ENCODE data around the gene RNF157. TPM values are rescaled to one million over a fixed set of nuclear protein-coding genes. Genes with fewer than 3 reads are reported as not detected.

RNF157 gene
- total and polyA plus RNA-seq, 9 of the 15 experiments (the other 6 are each of a cell fraction or from before 2014, with no cell fraction given): 8.1 to 31.7 (median 20.8) TPM

DNA sequence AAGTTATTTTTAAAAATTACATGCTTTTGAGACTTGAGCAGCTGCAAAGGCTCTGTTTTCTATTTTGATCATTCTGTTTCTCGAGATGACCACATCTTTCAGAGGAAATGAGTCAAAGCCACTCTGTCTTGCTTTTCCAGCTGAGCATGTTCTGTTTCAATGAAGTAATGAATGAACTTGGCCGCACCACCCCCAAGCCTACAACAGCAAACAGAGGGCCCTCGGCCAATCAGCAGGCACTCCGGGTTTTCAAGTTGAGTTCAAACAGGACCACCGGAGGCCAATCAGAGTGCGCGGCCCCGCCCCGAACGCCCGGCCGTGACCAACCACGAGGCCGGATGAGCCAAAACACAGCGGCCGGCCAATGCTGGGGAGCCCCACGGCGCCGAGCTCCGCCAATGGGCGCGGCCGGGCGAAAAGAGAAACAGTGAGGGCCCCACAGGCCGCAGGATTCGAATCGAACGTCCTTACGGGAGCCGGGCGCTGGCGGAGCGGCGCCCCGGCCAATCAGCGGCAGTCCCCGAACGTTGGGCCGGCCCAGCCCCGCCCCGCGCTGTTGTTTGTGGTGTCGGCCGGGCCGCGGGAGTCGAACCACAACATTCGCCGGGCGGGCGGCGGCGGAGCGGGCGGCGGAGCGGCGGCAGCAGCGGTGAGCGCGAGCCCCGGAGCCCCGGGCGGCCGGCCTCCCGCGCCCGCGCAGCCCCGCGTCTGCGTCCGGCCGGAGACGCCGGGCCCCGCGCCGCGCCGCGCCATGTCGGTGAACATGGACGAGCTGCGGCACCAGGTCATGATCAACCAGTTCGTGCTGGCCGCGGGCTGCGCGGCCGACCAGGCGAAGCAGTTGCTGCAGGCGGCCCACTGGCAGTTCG lies 24.7 kb upstream of the RNF157 start, which contains the start of gene UBALD2 (continued):
- TF ChIP-seq, protein P1, sequence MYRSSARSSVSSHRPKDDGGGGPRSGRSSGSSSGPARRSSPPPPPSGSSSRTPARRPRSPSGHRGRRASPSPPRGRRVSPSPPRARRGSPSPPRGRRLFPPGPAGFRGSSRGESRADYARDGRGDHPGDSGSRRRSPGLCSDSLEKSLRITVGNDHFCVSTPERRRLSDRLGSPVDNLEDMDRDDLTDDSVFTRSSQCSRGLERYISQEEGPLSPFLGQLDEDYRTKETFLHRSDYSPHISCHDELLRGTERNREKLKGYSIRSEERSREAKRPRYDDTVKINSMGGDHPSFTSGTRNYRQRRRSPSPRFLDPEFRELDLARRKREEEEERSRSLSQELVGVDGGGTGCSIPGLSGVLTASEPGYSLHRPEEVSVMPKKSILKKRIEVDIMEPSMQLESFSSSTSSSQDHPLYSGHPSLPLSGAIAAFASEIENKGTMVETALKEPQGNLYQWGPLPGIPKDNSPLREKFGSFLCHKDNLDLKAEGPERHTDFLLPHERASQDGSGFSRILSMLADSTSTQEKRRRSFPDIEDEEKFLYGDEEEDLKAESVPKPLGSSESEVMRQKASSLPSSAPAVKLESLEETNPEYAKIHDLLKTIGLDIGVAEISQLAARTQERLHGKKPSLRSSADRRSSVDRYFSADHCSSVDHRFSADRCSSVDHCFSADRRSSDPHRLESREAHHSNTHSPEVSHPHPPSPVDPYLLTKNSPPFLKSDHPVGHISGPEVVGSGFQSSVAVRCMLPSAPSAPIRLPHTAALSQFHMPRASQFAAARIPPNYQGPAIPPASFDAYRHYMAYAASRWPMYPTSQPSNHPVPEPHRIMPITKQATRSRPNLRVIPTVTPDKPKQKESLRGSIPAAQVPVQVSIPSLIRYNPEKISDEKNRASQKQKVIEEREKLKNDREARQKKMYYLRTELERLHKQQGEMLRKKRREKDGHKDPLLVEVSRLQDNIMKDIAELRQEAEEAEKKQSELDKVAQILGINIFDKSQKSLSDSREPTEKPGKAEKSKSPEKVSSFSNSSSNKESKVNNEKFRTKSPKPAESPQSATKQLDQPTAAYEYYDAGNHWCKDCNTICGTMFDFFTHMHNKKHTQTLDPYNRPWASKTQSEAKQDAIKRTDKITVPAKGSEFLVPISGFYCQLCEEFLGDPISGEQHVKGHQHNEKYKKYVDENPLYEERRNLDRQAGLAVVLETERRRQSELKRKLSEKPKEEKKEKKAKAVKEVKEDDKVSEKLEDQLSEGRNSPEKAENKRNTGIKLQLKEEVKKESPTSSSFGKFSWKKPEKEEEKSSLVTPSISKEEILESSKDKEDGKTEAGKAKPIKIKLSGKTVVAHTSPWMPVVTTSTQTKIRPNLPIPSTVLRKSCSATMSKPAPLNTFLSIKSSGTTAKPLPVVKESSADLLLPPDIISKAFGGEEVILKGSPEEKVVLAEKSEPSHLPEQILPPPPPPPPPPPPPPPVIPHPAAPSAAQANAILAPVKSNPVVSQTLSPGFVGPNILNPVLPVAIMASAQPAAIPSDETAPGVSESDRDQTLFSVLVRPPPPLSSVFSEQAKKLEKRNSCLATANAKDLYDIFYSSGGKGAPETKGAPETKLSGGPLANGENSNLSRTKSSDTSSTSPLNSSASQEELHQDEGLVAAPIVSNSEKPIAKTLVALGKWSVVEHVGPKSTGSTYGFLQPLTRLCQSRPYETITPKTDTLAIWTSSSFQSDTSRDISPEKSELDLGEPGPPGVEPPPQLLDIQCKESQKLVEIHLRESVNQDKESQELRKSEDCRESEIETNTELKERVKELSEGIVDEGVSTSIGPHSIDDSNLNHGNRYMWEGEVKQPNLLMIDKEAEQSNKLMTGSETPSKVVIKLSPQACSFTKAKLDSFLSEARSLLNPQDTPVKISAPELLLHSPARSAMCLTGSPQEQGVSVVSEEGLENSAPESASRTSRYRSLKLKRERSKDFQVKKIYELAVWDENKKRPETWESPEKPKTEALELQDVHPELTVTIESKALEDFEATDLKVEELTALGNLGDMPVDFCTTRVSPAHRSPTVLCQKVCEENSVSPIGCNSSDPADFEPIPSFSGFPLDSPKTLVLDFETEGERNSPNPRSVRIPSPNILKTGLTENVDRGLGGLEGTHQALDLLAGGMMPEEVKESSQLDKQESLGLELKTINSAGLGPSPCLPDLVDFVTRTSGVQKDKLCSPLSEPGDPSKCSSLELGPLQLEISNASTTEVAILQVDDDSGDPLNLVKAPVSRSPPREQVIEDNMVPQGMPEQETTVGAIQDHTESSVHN (IDR thresholded peaks at IDR 0.05; ENCODE audit: borderline replicate concordance in 1 of 2, low read depth in 1 of 2): 0 out of 4 replicates have a peak, but pooled peaks of 1 of the 2 experiments have one; percentile 17
- TF ChIP-seq SP2 (IDR thresholded peaks at IDR 0.05; ENCODE audit: extremely low read depth, low read depth, low read length, poor library complexity, severe bottlenecking) (peak; percentile 62), ZNF785 (CRISPR knock-in tag; IDR thresholded peaks at IDR 0.05) (no peak), NFYB (IDR thresholded peaks at IDR 0.05; ENCODE audit: extremely low read depth, insufficient read length) (peak; percentile 95), MBD2 (IDR thresholded peaks at IDR 0.05; ENCODE audit: borderline replicate concordance, low read depth) (peak; percentile 96), ZNF76 (CRISPR knock-in tag; IDR thresholded peaks at IDR 0.05; ENCODE audit: borderline replicate concordance) (0 out of 2 replicates have a peak, but pooled peaks have one; percentile 8), MCM2 (IDR thresholded peaks at IDR 0.05; ENCODE audit: low read depth) (no peak), FOXA3 (CRISPR knock-in tag; conservative IDR thresholded peaks at IDR 0.05 in 1 of 2, IDR thresholded peaks at IDR 0.05 in 1 of 2) (peak in 1 of 2 experiments; percentile 29; a peak in 1 of 4 replicates), HNRNPUL1 (IDR thresholded peaks at IDR 0.05; ENCODE audit: low read length) (no peak), SLC30A9 (CRISPR knock-in tag; IDR thresholded peaks at IDR 0.05) (no peak), SAP30 (IDR thresholded peaks at IDR 0.05; ENCODE audit: borderline replicate concordance, insufficient read depth, low read depth, low read length, poor library complexity, severe bottlenecking) (peak; percentile 51), WHSC1 (IDR thresholded peaks at IDR 0.05; ENCODE audit: low read length) (no peak), NONO (IDR thresholded peaks at IDR 0.05; ENCODE audit: low read depth in 2 of 2, low read length in 1 of 2) (peak; percentile 45 to 57; a peak in 1 of 4 replicates)
- TF ChIP-seq, protein P2, sequence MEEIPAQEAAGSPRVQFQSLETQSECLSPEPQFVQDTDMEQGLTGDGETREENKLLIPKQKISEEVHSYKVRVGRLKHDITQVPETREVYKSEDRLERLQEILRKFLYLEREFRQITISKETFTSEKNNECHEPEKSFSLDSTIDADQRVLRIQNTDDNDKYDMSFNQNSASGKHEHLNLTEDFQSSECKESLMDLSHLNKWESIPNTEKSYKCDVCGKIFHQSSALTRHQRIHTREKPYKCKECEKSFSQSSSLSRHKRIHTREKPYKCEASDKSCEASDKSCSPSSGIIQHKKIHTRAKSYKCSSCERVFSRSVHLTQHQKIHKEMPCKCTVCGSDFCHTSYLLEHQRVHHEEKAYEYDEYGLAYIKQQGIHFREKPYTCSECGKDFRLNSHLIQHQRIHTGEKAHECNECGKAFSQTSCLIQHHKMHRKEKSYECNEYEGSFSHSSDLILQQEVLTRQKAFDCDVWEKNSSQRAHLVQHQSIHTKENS (CRISPR knock-in tag; IDR thresholded peaks at IDR 0.05): no peak
- TF ChIP-seq, protein P3, sequence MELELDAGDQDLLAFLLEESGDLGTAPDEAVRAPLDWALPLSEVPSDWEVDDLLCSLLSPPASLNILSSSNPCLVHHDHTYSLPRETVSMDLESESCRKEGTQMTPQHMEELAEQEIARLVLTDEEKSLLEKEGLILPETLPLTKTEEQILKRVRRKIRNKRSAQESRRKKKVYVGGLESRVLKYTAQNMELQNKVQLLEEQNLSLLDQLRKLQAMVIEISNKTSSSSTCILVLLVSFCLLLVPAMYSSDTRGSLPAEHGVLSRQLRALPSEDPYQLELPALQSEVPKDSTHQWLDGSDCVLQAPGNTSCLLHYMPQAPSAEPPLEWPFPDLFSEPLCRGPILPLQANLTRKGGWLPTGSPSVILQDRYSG (tag; conservative IDR thresholded peaks at IDR 0.05; ENCODE audit: low read depth): peak; percentile 74
